Inferior parietal cortex (tissue), 1 donor: ENCODE data around the gene MAN2A1.
"Not testable (repeated sequence)": the region's sequence is repeated elsewhere in the genome, so short reads cannot be mapped to it uniquely, and the experiment has no call there.

Experiments
- DNase-seq: peaks from one replicate; pipeline ENCODE4 v3.0.0-alpha.2; 2016; ENCODE audit errors: extremely low spot score

The MAN2A1 gene

DNA sequence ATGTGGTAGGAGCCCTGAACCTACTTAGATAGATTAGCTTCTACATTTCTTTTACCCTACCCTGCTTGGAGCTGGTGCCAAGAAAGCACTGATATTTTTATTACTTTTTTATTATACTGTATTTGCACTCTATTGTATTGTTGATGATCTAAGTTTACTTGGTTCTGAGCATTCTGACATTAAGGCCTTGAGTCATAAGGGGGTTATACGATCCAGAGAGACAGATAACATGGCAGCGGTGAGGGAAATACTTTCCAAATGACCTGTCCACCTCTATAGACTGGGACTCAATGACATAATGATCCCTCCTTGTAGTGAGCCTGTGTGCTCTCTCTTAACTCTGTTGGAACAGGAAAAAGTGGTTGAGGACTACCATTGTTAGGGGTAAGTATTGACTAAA lies 176.3 kb downstream of the MAN2A1 start:
- no peak for DNase-seq

DNA sequence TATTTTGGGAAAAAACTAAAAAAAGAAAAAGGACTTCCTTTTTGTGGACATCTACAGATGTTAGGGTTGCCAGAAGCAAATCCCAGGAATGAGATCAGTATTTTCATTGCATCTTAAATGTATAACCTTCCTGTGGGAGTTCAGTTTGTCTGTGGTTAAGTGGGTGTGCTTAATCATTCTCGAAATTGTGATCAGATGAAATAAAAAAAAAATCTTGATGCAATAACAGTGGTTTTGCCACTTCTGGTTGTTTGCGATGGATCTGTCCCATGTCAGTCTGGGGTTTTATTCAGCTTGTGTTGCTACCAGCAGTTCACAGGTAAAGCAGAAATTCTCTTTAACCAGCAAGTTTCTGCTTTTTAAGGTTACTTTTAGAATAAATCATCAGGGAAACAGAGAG lies 179.0 kb downstream of the MAN2A1 start:
- no peak for DNase-seq

DNA sequence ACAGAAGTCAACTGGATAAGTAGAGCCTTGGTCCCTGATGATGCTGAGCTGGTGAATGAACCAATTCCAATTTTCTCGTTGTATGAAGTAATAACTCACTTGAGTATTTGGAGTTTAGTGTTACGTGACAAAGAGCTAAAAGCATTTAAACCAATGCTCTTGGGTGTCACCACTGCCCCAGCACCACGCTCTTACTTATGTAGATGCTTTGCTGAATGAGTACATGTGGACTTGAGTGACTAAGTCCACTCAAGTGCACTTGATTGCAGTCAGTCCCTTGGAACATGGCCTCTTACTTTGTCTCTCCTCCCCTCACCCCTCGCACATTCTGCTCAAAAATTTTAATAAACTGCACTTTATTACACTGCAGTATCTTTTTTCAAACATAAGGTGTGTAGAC lies 184.0 kb downstream of the MAN2A1 start:
- DNase-seq: no peak

DNA sequence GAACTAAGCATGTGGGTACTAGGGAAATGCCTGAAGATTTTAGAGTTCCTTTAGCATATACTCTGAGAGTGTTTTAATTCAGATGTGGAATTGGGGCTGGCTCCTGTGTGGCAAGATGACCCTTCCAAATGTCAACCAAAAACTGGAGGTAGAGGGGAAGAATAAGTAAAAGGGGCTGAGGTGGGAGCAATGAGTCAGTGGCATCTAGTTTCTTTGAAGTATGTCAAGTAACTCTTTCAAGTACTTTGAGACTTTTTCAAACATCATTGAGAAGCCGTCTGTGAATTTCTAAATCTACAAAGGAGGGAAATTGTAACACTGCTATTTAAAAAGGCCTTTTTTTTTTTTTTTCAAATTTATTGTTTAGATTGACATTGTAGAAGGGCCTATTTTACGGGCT lies 184.4 kb downstream of the MAN2A1 start:
- DNase-seq: no peak

DNA sequence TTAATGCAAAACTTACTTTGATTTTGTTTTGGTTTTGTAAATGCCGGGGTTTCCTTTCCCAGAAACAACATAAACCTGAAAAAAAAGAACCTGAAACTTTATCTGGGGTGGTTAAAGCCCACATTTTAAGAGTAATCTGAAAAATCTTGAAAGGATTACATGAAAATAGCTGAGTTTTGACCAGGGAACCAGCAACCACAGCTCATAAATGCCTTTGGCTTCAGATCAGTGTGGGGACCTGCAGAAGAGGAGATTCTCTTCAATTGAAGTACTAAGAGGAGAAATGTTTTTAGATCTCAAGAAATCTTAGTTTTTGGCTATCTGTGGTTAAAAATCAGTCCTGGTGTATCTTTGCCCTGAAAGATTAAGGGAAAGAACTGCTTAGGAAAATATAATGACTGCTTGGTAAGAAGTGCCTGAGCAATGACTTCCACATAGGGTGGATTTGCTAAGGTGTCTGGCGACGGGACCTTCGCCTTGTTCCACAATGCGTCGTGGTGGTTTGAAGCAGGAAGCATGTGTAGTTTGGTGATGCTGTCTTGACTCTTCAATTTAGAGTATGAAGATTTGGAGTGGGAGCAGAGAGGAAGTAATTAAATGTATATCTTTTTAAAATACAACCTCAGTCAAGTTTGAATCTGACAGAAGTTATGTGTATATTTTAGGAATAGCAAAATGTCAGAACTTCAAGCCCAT lies 186.5 kb downstream of the MAN2A1 start:
- DNase-seq: no peak

DNA sequence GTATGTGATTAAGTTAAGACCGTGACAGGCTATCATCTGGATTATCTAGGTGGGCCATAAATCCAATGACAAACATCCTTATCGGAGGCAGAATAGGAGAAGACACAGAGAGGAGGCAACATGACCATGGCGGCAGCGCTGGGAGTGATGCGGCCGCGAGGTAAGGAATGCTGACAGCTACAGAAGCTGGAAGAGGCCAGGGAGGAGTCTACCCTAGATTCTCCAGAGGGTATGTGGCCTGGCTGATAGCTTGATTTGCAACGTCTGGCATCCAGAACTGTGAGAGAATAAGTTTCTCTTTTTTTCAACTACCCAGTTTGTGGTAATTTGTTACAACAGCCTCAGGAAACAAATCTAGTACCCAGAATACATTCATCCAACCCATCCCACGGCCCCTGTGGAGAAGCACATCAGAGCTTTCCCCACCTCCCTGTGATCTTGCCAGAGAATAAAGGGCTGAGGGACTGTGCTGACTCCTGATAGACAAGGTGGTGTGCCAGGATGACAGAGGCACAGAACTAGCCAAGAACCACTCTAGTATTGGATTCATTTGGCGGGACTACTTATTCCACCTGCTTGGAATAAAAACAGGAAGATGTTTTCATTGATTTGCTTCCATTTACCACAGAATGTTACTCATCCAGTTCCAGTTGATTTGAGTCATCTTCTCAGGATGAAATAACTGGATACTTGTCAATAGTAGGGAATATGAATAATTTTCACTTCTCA lies 187.4 kb downstream of the MAN2A1 start:
- DNase-seq: no peak

DNA sequence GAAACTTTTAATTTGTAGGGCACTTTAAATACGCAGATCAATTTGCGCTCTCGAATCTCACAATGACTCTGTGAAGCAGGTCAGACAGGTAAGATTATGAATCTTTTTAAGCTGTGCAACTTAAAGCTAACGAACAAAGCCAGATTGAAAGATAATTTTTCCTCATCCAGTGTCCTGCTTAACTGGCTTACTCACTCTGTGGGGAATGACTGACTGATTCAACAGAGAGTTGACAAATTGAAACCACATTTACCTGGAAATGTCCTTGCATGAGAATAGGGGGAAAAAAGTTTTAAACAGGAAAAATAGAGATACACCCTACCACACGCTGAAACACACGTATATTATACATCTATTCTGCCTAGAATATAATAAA lies 187.9 kb downstream of the MAN2A1 start:
- DNase-seq: no peak

DNA sequence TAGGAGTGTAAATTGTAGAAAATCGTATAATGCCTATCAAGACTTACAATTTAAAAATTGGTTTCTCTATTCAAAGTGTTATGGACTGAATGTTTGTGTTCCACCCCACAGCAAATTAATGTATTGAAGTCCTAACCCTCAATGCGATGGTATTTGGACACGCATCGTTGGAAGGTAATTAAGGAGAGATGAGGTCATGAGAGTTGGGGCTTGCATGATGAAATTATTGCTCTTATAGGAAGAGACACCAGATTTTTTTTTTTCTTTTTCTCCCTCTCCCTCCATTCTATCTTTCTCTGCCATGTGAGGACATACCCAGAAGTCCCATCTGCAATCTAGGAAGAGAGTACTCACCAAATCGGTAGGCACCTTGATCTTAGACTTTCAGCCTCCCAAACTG lies 189.2 kb downstream of the MAN2A1 start:
- DNase-seq: no peak

DNA sequence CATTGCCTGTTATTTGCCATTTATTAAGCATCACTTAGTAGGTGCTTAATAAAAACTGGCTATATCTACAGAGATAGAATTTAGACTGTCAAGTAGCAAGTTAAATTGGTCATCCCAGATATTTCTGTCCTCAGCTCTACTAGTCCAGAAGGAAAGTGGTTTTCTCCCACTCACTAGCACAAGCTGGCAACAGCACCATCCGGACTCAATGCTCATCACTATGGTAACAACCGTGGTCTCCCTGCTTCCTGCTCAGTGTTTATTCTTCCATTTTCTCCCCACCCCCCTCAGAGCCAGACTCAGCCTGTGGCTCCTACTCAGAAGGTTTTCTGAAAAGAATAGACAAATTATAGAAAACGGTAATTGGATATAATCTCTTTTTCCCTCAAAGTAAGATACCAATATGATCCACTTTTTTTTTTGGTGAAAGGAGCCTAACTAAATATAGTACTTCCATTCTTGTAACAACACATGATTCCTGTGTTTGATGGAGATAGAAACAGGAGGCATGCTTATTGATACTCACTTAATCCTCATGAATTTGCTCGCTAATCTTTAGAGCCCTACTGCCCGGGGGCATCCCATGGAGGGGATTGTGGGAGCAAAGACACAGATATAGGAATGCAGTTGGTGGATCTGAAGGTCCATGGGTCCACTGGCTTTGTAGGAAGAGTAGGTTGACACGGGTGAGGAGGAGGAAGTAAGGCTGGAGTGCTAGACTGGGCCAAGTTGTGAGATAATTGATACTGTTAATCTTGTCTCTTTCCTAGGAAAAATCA lies 191.4 kb downstream of the MAN2A1 start:
- DNase-seq: no peak

DNA sequence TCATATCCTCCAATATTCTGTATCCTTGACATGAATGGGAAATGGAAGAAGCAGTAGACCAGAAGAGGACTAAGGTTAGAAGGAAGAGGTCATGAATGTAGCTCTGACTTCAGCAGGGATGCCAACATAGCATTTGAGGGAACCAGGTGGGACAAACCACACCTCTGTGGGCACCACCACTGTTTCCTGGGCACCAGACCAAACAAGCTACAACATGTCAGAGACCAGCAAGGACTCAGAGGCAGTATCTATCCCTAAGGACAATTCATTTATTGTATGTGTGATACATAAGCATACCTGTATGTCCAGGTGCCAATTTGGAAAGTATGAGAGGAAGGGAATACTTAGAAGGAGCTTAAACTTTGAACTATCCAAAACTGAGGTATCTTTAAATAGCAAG lies 192.8 kb downstream of the MAN2A1 start:
- DNase-seq: no peak

DNA sequence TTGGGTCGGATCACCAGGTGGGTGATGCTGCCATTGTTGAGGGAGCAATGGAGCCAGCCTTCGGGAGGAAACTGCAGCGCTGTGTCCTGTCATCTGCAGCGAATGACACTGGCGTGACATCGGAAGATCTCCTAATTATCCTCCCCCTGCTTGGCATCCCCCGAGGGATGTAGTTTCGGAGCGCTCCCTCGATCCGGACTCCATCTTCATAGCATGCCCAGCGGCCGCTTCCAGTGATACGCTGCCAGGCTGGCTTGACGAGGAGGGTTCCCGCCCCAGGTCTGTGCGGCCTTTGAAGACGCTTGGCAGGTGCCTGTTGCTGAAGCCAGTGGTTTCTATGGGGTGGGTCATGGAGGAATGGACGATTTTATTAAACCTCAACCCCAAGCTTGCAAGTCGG lies 194.9 kb downstream of the MAN2A1 start:
- no peak for DNase-seq

DNA sequence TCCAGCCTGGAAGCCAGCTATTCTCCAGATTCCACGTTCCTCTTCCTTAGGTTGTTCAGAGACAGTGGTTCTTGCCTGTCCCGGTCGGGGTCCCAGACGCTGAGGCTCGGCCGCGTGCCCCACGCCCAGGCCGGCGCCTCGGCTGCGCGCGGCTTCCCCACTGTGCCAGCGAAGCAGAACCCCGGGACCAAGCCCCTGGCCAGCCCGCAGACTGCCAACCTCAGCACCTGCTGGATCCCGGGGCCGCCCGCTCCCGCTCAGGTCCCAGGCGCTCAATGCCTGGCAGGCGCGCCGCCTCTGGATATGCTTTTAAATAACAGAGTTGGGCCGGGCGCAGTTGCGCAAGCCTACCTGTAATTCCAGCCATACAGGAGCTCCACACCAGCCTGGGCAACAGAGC lies 195.5 kb downstream of the MAN2A1 start:
- DNase-seq: no peak

DNA sequence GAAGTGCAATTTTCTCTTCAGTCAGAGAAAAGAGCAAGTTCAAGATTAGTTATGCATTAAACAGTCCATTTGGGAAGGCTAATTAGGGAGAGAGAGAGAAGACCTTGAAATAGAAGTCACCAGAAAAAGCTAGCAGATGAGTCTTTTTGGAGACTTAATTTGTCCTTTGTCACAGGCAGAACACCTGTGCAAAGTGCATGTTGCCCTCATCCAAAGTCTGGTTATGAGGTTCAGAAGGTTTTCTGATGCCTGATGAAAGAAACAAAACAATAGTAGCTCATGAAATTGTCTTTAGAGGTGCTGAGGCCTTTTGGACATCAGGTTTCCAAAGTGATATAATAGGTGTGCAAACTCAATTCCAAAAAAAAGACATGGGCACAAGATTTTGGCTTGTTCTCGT lies 199.3 kb downstream of the MAN2A1 start:
- no peak for DNase-seq

DNA sequence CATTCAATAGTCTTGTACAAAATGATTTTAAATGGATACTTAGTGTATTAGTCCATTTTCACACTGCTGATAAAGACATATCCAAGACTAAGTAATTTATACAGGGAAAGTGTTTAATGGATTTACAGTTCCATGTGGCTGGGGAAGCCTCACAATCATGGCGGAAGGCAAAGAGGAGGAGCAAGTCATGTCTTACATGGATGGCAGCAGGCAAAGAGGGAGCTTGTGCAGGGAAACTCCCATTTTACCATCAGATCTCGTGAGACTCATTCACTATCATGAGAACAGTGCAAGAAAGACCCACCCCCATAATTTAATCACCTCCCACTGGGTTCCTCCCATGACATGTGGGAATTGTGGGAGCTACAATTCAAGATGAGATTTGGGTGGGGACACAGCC lies 203.5 kb downstream of the MAN2A1 start:
- not testable (repeated sequence) for DNase-seq

DNA sequence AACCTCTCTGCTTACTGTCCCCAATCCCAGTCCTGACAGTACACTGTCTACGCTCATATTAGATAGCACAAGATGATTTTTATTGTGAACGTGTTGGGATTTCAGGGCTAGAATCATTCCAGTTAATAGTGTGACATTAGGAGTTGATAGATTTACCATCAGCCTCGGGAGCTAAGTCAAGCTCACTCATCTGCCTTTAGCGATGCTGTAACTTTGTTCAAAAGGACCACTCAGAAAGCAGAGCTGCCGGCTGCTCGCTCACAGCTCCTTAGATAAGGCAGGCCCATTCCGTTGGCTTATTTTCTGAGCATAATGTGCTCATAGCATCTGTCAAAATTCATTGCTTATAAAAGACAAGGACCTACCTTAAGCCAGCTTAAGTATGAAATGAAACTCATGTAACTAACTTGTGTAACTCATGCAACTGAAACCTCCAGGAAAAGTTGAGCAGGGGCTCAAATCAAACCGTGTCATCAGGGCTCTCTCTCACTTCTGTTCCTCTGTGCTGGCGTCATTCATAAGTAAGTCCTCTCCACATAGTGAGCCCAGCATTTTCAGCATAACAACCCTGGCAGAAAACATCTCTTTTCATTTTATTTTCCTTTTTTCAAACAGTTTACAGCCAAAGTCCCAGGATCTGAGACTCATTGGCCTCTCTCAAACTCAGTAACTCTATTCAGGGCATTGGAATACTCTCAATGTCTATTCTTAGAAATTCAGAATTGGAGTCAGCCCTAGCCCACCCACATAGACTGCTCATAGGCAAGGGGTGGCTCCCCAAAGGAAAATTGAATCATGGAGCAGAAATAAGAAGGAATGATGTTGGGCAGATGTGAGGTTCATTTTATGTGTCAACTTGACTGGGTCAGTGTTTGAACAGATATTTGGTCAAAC lies 208.8 kb downstream of the MAN2A1 start:
- no peak for DNase-seq

DNA sequence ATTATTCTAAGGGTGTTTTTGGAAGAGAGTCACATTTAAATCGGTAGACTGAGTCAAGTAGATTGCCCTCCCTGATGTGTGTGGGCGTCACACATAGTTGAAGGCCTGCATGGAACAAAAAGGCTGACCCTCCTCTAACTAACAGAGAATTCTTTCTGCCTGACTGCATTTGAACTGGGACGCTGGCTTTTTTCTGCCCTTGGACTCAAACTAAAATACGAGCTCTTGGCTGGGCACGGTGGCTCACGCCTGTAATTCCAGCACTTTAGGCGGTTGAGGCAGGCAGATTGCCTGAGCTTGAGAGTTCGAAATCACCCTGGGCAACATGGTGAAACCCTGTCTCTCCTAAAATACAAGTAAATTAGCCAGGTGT lies 209.4 kb downstream of the MAN2A1 start:
- no peak for DNase-seq

DNA sequence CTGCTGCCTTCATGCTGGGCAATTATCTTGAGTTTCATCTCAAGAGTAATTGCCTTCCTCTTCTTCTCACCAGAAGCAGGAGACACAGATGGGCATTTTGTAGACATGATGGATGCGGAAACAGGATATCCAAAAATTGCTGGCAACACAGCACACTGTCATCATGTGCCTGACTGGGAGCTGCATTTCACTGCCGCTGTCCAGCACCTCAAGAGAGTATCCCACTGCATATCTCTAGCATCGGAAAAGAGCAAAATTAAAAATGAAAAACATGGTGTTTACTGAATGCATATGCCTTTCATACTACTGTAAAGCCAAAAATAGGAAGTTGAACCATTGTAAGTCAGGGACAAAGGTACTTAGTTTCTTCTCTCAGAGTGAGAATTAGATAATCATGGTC lies 210.7 kb downstream of the MAN2A1 start:
- no peak for DNase-seq

DNA sequence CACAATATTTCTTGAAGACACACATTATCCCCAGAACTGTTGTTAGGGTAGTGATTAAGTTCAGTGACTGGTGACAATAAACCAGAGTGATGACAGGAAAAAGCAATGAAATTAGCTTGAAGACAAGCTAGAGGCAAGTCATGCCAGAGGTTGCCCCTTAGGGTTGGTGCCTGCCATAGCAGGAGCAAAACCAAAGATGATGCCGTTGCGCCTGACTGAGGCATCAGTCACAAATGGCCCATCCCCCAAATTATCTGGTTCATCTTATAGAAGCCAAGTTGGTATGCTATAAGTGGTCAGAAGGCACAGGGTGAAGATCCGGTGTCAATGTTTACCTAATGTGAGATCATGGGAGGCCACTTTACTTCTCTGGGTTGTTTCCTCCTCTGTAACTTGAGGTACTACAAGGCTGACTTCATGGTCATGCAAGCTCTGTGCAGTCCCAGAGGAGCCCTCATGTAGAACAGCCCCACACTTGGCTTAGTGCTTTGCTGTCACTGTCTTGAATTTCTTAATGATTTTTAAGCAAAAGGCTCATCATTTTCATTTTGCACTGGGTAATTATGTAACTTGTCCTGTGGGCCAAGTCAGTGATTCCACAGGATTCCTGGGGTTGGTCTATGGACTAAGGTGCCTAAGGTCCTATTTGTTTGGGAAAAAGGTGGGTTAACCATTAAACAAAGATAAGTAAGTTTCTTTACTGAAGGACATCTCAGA lies 211.3 kb downstream of the MAN2A1 start:
- no peak for DNase-seq

DNA sequence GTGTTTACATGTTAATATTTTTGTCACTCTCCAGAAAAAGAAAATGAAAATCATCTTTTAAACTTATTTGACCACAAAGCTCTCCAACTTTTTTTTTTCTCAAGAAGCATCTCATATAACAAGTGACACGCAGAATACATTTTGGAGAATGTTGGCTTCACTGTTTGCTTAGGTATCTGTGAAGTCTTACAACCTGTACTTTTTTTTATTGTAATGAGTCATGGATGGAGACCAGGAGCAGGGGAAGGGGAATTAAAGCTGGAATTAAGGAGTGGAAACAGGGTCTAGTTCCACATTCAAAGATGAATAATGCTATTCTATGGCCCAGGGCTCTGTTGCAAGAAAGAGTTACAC lies 211.9 kb downstream of the MAN2A1 start:
- DNase-seq: no peak

DNA sequence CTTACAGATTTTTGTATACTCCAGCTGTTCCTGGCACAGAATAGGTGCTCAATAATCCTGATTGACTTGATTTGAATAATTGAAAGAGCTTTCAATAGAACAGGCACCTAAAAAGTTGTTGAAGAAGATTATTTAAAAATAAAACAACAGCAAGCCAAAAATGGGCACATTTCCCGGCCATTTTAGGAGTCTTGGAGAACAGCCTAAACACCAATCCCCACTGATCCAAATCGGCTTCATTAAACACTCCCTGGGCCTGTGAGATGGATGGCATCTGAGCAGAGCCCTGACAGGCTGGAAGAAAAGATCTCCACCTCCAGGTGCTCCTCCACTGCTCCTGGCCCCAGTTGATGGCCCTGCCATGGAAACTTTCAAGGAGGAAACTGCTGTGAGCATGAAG lies 213.3 kb downstream of the MAN2A1 start:
- no peak for DNase-seq

DNA sequence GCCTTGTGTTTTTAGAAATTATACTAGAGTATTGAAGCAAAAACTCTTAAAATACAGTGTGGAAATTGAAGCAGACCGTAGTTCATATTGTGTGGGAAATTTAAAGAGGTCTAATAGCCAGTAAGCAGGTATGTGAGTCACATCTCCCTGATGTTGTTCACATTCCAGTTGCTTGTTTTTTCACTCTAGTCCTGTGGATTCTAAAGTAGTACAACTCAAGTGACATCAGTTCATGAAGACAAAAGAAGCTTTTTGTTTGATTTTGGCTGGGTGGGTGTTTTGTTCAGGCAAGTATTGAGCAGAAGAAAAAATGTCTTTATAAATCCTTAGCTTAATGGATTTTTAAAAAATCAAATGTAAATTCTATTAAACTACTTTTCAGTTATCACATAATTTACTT lies 216.2 kb downstream of the MAN2A1 start:
- DNase-seq: no peak
